ENCODE measurements around the gene SERGEF.

The SERGEF gene

GRCh38 chr11:17781626-17782025, 231.2 kb downstream of the SERGEF start:
- in situ Hi-C loops (cut with HindIII; ENCODE audit: low pct_ligation_motif_present, low pct_unique_long_range_greater_than_20kb, low sequenced_read_pairs): no loop called here
- DNase-seq: no peak

DNA sequence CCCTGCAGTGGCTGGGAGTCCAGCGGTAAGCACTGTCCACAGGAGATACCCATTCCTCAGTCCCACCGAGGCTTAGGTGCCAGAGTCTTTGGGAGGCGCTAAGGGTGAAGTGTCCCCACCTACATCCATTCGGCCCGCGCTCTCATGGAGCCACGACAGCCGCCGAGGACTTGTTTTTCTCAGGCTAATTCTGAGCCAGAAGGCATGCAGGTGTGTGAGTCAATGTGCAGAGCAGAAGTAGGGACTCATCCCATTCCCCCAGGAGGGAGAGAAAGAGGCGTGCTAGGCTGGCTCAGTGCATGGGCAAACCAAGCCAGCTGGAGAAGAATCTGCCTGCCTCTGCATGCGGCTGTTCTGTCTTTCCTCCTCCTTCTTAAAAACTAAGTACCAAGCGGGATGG, 231.6 kb downstream of the SERGEF start:
- DNase-seq: no peak
- in situ Hi-C loops (cut with HindIII; ENCODE audit: low pct_ligation_motif_present, low pct_unique_long_range_greater_than_20kb, low sequenced_read_pairs): no loop called here

GRCh38 chr11:17780668-17781067, 232.2 kb downstream of the SERGEF start:
- DNase-seq: no peak
- in situ Hi-C loops (cut with HindIII; ENCODE audit: low pct_ligation_motif_present, low pct_unique_long_range_greater_than_20kb, low sequenced_read_pairs): no loop called here

- no peak for DNase-seq
- in situ Hi-C loops (cut with HindIII; ENCODE audit: low pct_ligation_motif_present, low pct_unique_long_range_greater_than_20kb, low sequenced_read_pairs): no loop called here
These were observed 232.8 kb downstream of the SERGEF start for GRCh38 chr11:17779861-17780594.

- DNase-seq: no peak
- in situ Hi-C loops (cut with HindIII; ENCODE audit: low pct_ligation_motif_present, low pct_unique_long_range_greater_than_20kb, low sequenced_read_pairs): no loop called here
These were observed 233.6 kb downstream of the SERGEF start for GRCh38 chr11:17778956-17779860.

DNA sequence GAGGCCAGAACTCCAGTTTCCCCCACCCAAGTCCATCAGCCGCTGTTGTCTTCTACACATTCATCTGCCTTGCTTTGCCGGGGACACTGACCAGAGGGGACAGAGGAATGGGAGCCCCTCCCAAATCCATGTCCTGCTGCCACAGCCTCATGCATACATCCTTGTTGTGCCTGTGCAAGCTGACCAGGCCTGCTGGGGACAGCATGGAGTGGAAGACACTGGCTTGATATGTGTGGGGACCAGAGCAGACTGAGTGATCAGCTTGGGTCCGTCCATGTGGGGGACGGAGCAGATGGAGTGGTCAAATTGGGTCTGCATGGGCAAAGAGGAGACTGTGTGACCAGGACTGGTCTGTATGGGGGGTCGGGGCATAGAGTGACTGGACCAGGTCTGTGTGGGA, 234.5 kb downstream of the SERGEF start:
- in situ Hi-C loops (cut with HindIII; ENCODE audit: low pct_ligation_motif_present, low pct_unique_long_range_greater_than_20kb, low sequenced_read_pairs): no loop called here
- no peak for DNase-seq

DNA sequence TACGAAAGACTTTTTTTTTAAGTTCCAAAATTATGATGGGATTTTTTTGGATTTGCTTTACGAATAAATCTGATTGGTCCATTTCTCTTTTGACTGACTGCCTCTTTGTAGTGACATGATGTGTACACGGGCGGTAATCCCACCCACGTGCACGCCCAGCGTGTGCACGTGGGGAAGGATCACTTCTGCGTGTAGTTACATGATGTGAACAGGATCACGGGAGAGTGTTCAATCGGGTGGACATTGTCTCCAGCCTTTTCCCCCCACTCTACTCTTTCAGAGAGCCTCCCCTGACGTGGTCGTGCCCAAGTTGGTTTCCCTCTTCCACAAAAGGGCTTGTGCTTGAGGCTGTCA, 235.1 kb downstream of the SERGEF start:
- in situ Hi-C loops (cut with HindIII; ENCODE audit: low pct_ligation_motif_present, low pct_unique_long_range_greater_than_20kb, low sequenced_read_pairs): no loop called here
- no peak for DNase-seq

DNA sequence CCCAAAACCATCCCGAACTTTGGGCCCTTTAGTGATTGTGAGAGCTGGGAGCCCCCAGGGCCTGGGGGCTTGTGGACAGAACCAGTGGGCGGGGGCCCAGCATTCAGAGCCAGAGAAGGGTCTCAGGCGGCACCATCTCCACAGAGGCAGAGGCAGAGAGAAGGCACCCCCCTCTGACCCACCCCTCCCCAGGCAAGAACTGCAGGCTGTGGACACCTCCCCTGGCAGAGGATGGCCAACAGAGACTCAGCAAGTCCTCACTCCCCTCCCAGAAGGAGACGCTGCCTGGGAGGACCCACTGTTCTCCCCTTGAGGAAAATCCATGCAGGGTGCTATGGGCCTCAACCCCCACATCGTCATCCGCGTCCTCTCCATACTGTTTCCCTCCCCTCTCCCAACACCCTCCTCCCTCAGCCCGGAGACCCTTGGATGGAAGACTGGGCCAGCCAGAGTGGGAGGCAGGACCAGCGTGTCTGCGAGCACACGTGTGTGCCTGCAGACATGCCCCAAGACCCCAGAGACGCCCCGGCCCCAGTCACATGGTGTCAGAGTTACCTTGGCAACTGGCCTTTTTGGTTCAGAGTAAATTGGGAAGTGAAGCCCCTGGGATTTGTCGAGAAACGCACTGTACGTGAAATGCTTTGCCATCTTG, 235.6 kb downstream of the SERGEF start:
- in situ Hi-C loops (cut with HindIII; ENCODE audit: low pct_ligation_motif_present, low pct_unique_long_range_greater_than_20kb, low sequenced_read_pairs): no loop called here
- DNase-seq: no peak

GRCh38 chr11:17776212-17776875, 236.5 kb downstream of the SERGEF start:
- no peak for DNase-seq
- in situ Hi-C loops (cut with HindIII; ENCODE audit: low pct_ligation_motif_present, low pct_unique_long_range_greater_than_20kb, low sequenced_read_pairs): no loop called here

- in situ Hi-C loops (cut with HindIII; ENCODE audit: low pct_ligation_motif_present, low pct_unique_long_range_greater_than_20kb, low sequenced_read_pairs): no loop called here
These were observed 237.2 kb downstream of the SERGEF start for GRCh38 chr11:17775507-17776211.

GRCh38 chr11:17775035-17775348, 237.9 kb downstream of the SERGEF start:
- DNase-seq: no peak
- in situ Hi-C loops (cut with HindIII; ENCODE audit: low pct_ligation_motif_present, low pct_unique_long_range_greater_than_20kb, low sequenced_read_pairs): no loop called here

More at GRCh38 chr11:17775507-17776211, 237.2 kb downstream of the SERGEF start:
- DNase-seq: no peak

GRCh38 chr11:17774232-17775034, 238.4 kb downstream of the SERGEF start:
- in situ Hi-C loops (cut with HindIII; ENCODE audit: low pct_ligation_motif_present, low pct_unique_long_range_greater_than_20kb, low sequenced_read_pairs): no loop called here
- DNase-seq: no peak

DNA sequence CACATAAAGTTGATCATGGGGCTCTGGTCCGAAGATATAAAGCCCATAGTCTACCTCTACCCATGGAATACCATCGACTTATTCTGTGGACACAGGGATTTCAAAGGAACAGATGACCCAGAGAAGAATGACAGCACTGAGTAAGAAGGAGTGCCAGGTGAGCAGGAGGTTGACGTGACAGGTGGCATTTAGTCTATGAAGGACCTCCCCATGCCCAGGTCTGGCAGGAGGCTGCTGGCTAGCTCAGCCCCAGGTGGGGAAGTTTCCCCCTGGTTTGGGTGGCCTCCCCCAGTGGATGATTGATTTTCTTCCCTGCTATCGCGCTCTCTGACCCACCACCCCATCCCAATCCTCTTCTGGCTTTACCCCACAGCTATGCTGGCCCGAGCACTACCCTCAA, 239.2 kb downstream of the SERGEF start:
- DNase-seq: no peak
- in situ Hi-C loops (cut with HindIII; ENCODE audit: low pct_ligation_motif_present, low pct_unique_long_range_greater_than_20kb, low sequenced_read_pairs): no loop called here

DNA sequence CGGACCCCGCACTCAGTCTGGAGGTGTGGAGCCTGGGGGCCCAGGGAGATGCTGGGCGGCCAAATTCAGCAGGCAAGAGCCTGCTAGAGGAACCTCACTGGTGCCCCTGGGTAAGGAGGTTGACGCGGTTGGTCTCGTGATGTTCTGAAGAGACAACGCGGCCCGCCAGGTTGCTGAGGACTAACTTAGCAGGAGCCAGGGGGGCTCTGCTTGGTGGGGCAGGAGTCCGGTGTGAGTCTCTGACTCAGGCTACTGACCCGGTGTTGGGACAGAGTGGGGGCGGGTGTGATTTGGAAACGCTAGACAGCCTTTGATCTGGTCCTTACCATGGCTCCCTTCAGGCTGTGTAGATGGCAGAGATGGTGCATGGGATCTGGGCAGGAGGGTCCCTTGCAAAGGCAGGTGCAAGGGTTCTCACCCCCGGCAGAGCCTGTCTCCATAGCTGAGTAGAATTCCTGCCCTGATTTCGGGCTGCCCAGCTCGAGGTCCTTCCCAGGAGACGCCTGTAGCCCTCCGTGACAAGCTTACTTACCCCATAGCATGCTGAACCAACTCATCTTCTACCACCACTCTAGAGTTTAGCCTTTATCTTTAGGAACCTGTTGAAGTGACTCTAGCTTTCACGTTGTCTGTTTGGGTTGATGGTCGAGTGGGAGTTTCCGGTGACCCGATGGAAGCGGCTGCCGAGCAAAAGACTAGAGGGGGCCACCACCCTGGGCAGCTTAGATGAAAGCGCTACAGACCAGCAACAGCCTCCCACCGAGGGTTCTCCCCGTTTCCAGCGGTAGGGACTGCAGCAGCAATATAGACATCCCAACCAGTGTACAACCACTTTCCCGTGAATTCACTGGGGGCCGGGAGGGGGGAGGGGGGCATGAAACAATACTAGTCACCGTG, 239.9 kb downstream of the SERGEF start:
- no peak for DNase-seq
- in situ Hi-C loops (cut with HindIII; ENCODE audit: low pct_ligation_motif_present, low pct_unique_long_range_greater_than_20kb, low sequenced_read_pairs): no loop called here

DNA sequence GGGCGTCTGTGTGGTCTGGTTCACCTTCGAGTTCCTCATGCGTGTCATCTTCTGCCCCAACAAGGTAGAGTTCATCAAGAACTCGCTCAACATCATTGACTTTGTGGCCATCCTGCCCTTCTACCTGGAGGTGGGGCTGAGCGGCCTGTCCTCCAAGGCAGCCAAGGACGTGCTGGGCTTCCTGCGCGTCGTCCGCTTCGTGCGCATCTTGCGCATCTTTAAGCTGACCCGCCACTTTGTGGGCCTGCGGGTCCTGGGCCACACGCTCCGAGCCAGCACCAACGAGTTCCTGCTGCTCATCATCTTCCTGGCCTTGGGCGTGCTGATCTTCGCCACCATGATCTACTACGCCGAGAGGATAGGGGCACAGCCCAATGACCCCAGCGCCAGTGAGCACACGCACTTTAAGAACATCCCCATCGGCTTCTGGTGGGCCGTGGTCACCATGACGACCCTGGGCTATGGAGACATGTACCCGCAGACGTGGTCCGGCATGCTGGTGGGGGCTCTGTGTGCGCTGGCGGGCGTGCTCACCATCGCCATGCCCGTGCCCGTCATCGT, 240.9 kb downstream of the SERGEF start:
- in situ Hi-C loops (cut with HindIII; ENCODE audit: low pct_ligation_motif_present, low pct_unique_long_range_greater_than_20kb, low sequenced_read_pairs): no loop called here
- no peak for DNase-seq

GRCh38 chr11:17771415-17771814, 241.4 kb downstream of the SERGEF start:
- no peak for DNase-seq
- in situ Hi-C loops (cut with HindIII; ENCODE audit: low pct_ligation_motif_present, low pct_unique_long_range_greater_than_20kb, low sequenced_read_pairs): no loop called here

GRCh38 chr11:17770917-17771316, 241.9 kb downstream of the SERGEF start:
- in situ Hi-C loops (cut with HindIII; ENCODE audit: low pct_ligation_motif_present, low pct_unique_long_range_greater_than_20kb, low sequenced_read_pairs): no loop called here
- DNase-seq: no peak
